Myometrial cell (primary cell): ENCODE results near the gene FBLN2. TPM values are rescaled to one million over a fixed set of nuclear protein-coding genes. Genes with fewer than 3 reads are reported as not detected.

Experiments
- total RNA-seq: library from RNA; depleted of rRNA; stranded (reverse); fragments of >200 nt; gene quantifications from 2 replicates; pipeline ENCODE4 v1.2.3, GENCODE V29; 2015

Gene FBLN2
- total RNA-seq, result 13.1 and 16.1 TPM in 2 replicates

DNA sequence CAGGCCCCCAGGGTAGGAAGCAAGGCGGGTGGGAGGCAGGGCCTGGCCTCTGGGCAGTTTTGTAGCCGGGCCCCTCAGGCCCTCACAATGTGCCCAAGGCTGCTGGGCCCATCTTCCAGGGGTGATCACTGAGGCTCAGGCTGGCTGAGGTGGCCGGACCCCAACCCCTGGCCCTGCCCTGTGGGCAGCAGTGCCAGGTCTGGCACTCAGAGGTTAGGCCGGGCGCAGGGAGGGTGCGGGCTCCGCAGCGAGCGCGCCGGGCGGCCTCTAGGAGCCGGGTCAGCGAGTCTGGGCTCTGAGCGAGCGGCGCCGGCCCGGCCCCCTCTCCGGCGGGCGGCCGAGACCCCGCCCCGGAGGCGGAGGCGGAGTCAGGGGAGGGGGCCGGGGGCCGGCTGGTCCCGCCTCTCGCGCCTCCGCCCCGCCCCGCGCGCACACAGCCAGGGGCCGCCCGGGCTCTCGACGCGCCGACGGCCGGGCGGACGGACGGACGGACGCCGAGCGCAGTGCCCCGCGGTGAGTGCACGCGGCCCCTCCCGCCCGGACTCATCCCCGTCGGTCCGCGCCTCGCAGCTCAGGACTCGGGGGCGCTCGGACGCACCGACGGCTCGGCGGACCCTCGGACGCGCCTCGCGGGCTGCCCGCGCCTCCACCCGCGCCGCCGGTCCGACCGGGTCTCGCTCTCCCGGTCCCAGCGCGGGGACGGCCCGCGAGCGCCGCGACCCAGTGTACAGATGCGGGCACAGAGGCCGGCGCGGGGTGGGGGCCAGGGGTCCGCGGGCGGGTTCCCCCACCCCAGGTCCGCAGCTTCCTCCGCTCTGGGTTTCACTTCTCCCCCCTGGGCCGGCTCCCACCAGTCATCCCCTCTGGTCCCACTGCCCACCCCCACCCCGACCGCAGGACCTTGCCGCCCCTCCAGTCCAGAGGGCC is at the start of gene FBLN2:
FBLN2 (plus strand) TSS at position 430 of the 927 bp plus-strand sequence. CDS start 21,231 bp downstream, outside the sequence.

Other genes with a start within 250 kb of the FBLN2 start
- 0.86 TPM in 1 of 2 replicates, not detected in the other for gene NUP210, start 128.8 kb upstream of the FBLN2 start, total RNA-seq
- 15.1 and 21.3 TPM in 2 replicates for gene HDAC11, start 68.8 kb upstream of the FBLN2 start, total RNA-seq